IMR-90 (cell line): ENCODE data around the gene MTUS2. TPM values are rescaled to one million over a fixed set of nuclear protein-coding genes. Genes with fewer than 3 reads are reported as not detected.

Experiments used
- ATAC-seq: fragments of 200-7000 bp; cut with Tn5 transposase; 2 replicates; pipeline ENCODE4 v1.9.1; 2020; ENCODE audit warnings: low read depth, mild to moderate bottlenecking, moderate library complexity
- BruUV-seq: library from RNA; stranded (reverse); fragments of 400-500 nt; replicated peaks from 2 replicates; lab custom pipeline; 2021; lab: Mats Ljungman, UMichigan
- CTCF ChIA-PET: fragments of 300-600 bp; formaldehyde crosslinking; extraction: SDS; loops from one replicate; lab custom pipeline; 2021; ENCODE audit warnings: antibody characterized with exemption; lab: Yijun Ruan, JAX
- POLR2A ChIA-PET: fragments of 300-600 bp; sonication (Branson Sonifier 250); formaldehyde crosslinking; loops from one replicate; lab custom pipeline; 2022; ENCODE audit warnings: antibody characterized with exemption; ENCODE audit not compliant: unreplicated experiment; lab: Charles Lee
- DNase-seq: peaks from one replicate; pipeline ENCODE4 v3.0.0; 2013
- H2AFZ ChIP-seq: replicated peaks from 2 replicates; pipeline ENCODE3; 2013; ENCODE audit warnings: low read length, mild to moderate bottlenecking; ENCODE audit not compliant: poor library complexity
- H2AK5ac ChIP-seq: 2 replicates; pipeline ENCODE4 v1.6.1; 2013; ENCODE audit warnings: low read depth, low read length, inconsistent platforms
- H2AK9ac ChIP-seq: replicated peaks from 2 replicates; pipeline ENCODE3; 2013; ENCODE audit warnings: mild to moderate bottlenecking, low read depth, low read length, moderate library complexity; ENCODE audit not compliant: poor library complexity
- H2BK120ac ChIP-seq: 2 replicates; pipeline ENCODE4 v1.6.1; 2013; ENCODE audit warnings: low read depth, low read length, inconsistent platforms
- H2BK15ac ChIP-seq: 3 replicates; pipeline ENCODE4 v1.6.1; 2013; ENCODE audit warnings: low read depth, low read length, inconsistent platforms
- H2BK20ac ChIP-seq: 2 replicates; pipeline ENCODE4 v1.6.1; 2013; ENCODE audit warnings: low read depth, mild to moderate bottlenecking, inconsistent platforms, low read length, moderate library complexity
- H2BK5ac ChIP-seq: 2 replicates; pipeline ENCODE4 v1.6.1; 2013; ENCODE audit warnings: mild to moderate bottlenecking, low read depth, low read length, inconsistent platforms; ENCODE audit not compliant: poor library complexity, severe bottlenecking
- H3K14ac ChIP-seq: replicated peaks from 2 replicates; pipeline ENCODE4 v1.6.1; 2013; ENCODE audit warnings: low read depth, low read length, inconsistent platforms
- H3K18ac ChIP-seq: 2 replicates; pipeline ENCODE4 v1.6.1; 2013; ENCODE audit warnings: low read depth, low read length, control low read depth
- H3K23ac ChIP-seq: 2 replicates; pipeline ENCODE4 v1.6.1; 2013; ENCODE audit warnings: low read depth, low read length, inconsistent platforms
- H3K27ac ChIP-seq: 2 replicates; pipeline ENCODE4 v1.5.1; 2013; ENCODE audit warnings: mild to moderate bottlenecking, control low read depth, low read length; ENCODE audit not compliant: insufficient read depth
- H3K27me3 ChIP-seq: 2 replicates; pipeline ENCODE4 v1.6.1; 2013; ENCODE audit warnings: low read length; ENCODE audit not compliant: control insufficient read depth, insufficient read depth
- H3K36me3 ChIP-seq: 2 replicates; pipeline ENCODE4 v1.6.1; 2013; ENCODE audit warnings: low read length, mixed read lengths; ENCODE audit not compliant: control insufficient read depth, insufficient read depth
- H3K4ac ChIP-seq: 2 replicates; pipeline ENCODE4 v1.6.1; 2013; ENCODE audit warnings: low read depth, low read length, inconsistent platforms
- H3K4me1 ChIP-seq: 2 replicates; pipeline ENCODE4 v1.6.1; 2013; ENCODE audit warnings: low read length, mixed read lengths; ENCODE audit not compliant: control insufficient read depth, insufficient read depth
- H3K4me2 ChIP-seq: 2 replicates; pipeline ENCODE4 v1.6.1; 2013; ENCODE audit warnings: low read depth, mild to moderate bottlenecking, control low read depth, low read length, moderate library complexity
- H3K4me3 ChIP-seq: 2 replicates; pipeline ENCODE4 v1.5.1; 2013; ENCODE audit warnings: low read depth, mild to moderate bottlenecking, control low read depth, low read length, moderate library complexity; ENCODE audit not compliant: insufficient read depth
- H3K56ac ChIP-seq: 2 replicates; pipeline ENCODE4 v1.6.1; 2013; ENCODE audit warnings: low read length, inconsistent platforms; ENCODE audit not compliant: insufficient read depth; ENCODE audit errors: extremely low read depth
- H3K79me1 ChIP-seq, 2 experiments: 2 replicates each; pipeline ENCODE4 v1.6.1; 2013; ENCODE audit warnings: low read length in 2 of 2, inconsistent platforms in 1 of 2, low read depth in 1 of 2
- H3K9ac ChIP-seq: 2 replicates; pipeline ENCODE4 v1.6.1; 2013; ENCODE audit warnings: low read depth, low read length, control low read depth
- H3K9me1 ChIP-seq: 2 replicates; pipeline ENCODE4 v1.6.1; 2013; ENCODE audit warnings: low read length, inconsistent platforms; ENCODE audit not compliant: insufficient read depth
- H3K9me3 ChIP-seq: 2 replicates; pipeline ENCODE4 v1.6.1; 2013; ENCODE audit warnings: low read length; ENCODE audit not compliant: control insufficient read depth, insufficient read depth
- H4K20me1 ChIP-seq: 2 replicates; pipeline ENCODE4 v1.6.1; 2013; ENCODE audit warnings: low read length, inconsistent platforms; ENCODE audit not compliant: insufficient read depth
- H4K5ac ChIP-seq: 2 replicates; pipeline ENCODE4 v1.6.1; 2013; ENCODE audit warnings: mild to moderate bottlenecking, low read depth, low read length, control low read depth
- H4K8ac ChIP-seq, 2 experiments: 2 replicates each; pipeline ENCODE4 v1.6.1; 2013; ENCODE audit warnings: low read depth in 2 of 2, low read length in 2 of 2, control low read depth in 1 of 2, inconsistent platforms in 1 of 2
- H4K91ac ChIP-seq: 2 replicates; pipeline ENCODE4 v1.6.1; 2013; ENCODE audit warnings: low read depth, low read length, inconsistent platforms; ENCODE audit not compliant: insufficient read depth
- BHLHE40 ChIP-seq: fragments of 150-350 bp; IDR thresholded peaks from 2 replicates; pipeline ENCODE4 v1.6.1; 2016; ENCODE audit warnings: mild to moderate bottlenecking, low read depth, low read length
- CHD1 ChIP-seq: IDR thresholded peaks from 2 replicates; pipeline ENCODE4 v1.6.1; 2012; ENCODE audit warnings: low read depth, low read length, improper control_type of control experiment
- MAFK ChIP-seq: IDR thresholded peaks from 2 replicates; pipeline ENCODE4 v1.6.1; 2012; ENCODE audit warnings: low read depth, low read length, improper control_type of control experiment
- USF2 ChIP-seq: fragments of 150-350 bp; IDR thresholded peaks from 2 replicates; pipeline ENCODE4 v1.6.1; 2017; ENCODE audit warnings: mild to moderate bottlenecking, antibody characterized with exemption, low read length, low read depth
- WGBS, 2 experiments: methylation state at CpG; one replicate each; pipeline versions ENCODE4 v1.1.5 to v1.1.7; 2013; ENCODE audit warnings: missing lambda C conversion rate in 2 of 2; ENCODE audit not compliant: insufficient read length in 1 of 2; ENCODE audit errors: extremely low coverage in 2 of 2; 5-methylcytosine and 5-hydroxymethylcytosine counted together
- dilution Hi-C: fragments of 300-500 bp; cut with HindIII; formaldehyde crosslinking; loops from one replicate; pipeline ENCODE4 v1.14.3; 2018; ENCODE audit warnings: low sequenced_read_pairs; ENCODE audit not compliant: unreplicated experiment
- in situ Hi-C: fragments of 300-500 bp; cut with MboI; formaldehyde crosslinking; loops from 3 replicates; pipeline ENCODE4 v1.14.3; 2019; ENCODE audit warnings: low sequenced_read_pairs, inconsistent platforms, mixed read lengths
- intact Hi-C: fragments of 100-400 bp; cut with micrococcal nuclease; formaldehyde crosslinking; loops from 2 replicates; pipeline ENCODE4 v1.10.0; 2022
- polyA plus RNA-seq, 3 experiments: library from polyadenylated mRNA; depleted of rRNA; stranded (reverse); fragments of >200 nt; gene quantifications; 2 replicates each; pipeline ENCODE4 v1.2.3, GENCODE V29; 2012; ENCODE audit warnings: low replicate concordance in 1 of 3
- total RNA-seq: library from RNA; depleted of rRNA; stranded (reverse); fragments of >200 nt; gene quantifications from 2 replicates; pipeline ENCODE4 v1.2.3, GENCODE V29; 2012

Gene MTUS2
- total and polyA plus RNA-seq, 2 of the 4 experiments (the other 2 are of a cell fraction) = under 0.01 to 0.02 TPM

GRCh38 chr13:29508130-29508875, 688.2 kb downstream of the MTUS2 start (continued):
- TF ChIP-seq BHLHE40 (no peak), MAFK (no peak)

GRCh38 chr13:29508876-29509252, 688.7 kb downstream of the MTUS2 start:
- DNase-seq = no peak
- Histone ChIP-seq H3K79me1 (0 out of 4 replicates have a peak, but pooled peaks cover 0 to 8% of the 10 kb centered on the region in 2 experiments), H3K36me3 (peaks cover 12% of the 10 kb centered on the region), H4K91ac (no peak overlapping the region), H2AFZ (no peak overlapping the region), H4K20me1 (peaks cover 14% of the 10 kb centered on the region), H2AK9ac (no peak overlapping the region), H3K4me3 (no peak overlapping the region), H3K14ac (no peak overlapping the region), H4K8ac (no peak overlapping the region), H3K56ac (no peak overlapping the region), H2BK120ac (no peak overlapping the region), H3K27me3 (no peaks in the 10 kb centered on the region), H3K4ac (no peak overlapping the region), H3K18ac (no peak overlapping the region), H2AK5ac (no peak overlapping the region), H2BK5ac (no peak overlapping the region), H3K4me1 (peaks cover 4% of the 10 kb centered on the region), H3K23ac (no peak overlapping the region), H3K27ac (no peak overlapping the region), H2BK20ac (no peak overlapping the region), H3K9me1 (peaks cover 3% of the 10 kb centered on the region; the same call in 1 of the 2 replicates), H3K9me3 (no peaks in the 10 kb centered on the region), H4K5ac (no peak overlapping the region), H2BK15ac (no peak overlapping the region), H3K9ac (no peak overlapping the region), H3K4me2 (no peak overlapping the region)
- 92% methylated on average over 2 of the region's 4 CpGs; no CpG with 5 or more reads in 1 of the 2 experiments for WGBS, 2 experiments
- intact Hi-C loops = loop anchor here (1.0 to 5.0 kb wide), 6 partner anchors 86 to 606 kb away; partner anchors contain the start of gene SLC7A1
- CTCF ChIA-PET = interaction anchor here (0.7 to 2.2 kb wide), 9 partner anchors 10 to 604 kb away, joined by 3 to 11 read pairs (median 4); no protein-coding TSS in a partner anchor
- no peak for ATAC-seq
- no TSS peak for BruUV-seq
- in situ Hi-C loops = loop anchor here (5.0 kb wide), 1 partner anchor 203 kb away; no protein-coding TSS in a partner anchor
- POLR2A ChIA-PET = no interaction called here
- dilution Hi-C loops = no loop called here
- TF ChIP-seq CHD1 (no peak), USF2 (no peak)
